Measurements from ENCODE around the gene ZNF616.

The ZNF616 gene

DNA sequence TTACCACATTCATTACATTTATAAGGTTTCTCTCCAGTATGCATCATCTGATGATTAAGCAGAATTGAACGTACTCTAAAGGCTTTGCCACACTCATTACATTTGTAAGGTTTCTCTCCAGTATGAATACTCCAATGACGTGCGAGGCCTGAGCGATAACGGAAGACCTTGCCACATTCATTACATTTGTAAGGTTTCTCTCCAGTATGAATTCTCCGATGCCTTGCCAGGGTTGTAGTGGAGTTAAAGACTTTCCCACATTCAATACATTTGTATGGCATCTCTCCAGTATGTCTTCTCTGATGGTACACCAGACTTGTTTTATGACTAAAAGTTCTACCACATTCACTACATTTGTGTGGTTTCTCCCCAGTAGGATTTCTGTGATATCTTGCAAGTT lies 74.3 kb downstream of the ZNF616 start:
- ChIA-PET POLR2A (no interaction called here), CTCF (no interaction called here)
- no peak for DNase-seq (ENCODE audit: extremely low spot score)
- TF ChIP-seq, protein P1, sequence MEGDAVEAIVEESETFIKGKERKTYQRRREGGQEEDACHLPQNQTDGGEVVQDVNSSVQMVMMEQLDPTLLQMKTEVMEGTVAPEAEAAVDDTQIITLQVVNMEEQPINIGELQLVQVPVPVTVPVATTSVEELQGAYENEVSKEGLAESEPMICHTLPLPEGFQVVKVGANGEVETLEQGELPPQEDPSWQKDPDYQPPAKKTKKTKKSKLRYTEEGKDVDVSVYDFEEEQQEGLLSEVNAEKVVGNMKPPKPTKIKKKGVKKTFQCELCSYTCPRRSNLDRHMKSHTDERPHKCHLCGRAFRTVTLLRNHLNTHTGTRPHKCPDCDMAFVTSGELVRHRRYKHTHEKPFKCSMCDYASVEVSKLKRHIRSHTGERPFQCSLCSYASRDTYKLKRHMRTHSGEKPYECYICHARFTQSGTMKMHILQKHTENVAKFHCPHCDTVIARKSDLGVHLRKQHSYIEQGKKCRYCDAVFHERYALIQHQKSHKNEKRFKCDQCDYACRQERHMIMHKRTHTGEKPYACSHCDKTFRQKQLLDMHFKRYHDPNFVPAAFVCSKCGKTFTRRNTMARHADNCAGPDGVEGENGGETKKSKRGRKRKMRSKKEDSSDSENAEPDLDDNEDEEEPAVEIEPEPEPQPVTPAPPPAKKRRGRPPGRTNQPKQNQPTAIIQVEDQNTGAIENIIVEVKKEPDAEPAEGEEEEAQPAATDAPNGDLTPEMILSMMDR (IDR thresholded peaks at IDR 0.05; ENCODE audit: control extremely low read depth, extremely low read depth, low read depth, missing control alignments) = no peak

Measured in GM10248 (cell line).